ENCODE measurements around the gene EEF1A2.

EEF1A2 gene

DNA sequence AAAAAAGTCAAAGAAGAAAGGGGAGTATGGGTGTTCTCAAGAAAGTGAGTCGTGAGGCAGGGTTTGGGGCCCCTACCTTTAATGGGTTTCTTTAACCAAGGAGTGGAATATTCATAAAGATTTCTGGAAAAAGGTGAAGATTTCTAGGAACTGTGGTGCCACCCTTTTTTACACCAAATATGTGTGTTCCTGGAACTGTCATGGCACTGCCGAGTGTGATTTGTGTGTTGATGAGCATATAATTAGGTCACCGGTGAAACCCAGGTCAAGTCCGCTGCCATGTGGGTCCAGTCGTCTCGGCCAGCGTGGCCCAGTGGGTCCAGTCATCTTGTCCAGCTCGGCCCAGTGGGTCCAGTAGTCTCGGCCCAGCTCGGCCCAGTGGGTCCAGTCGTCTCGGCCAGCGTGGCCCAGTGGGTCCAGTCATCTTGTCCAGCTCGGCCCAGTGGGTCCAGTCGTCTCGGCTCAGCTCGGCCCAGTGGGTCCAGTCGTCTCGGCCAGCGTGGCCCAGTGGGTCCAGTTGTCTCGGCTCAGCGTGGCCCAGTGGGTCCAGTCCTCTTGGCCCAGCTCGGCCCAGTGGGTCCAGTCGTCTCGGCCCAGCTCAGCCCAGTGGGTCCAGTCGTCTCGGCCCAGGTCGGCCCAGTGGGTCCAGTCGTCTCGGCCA lies 8.3 kb upstream of the EEF1A2 start:
- no peak for TF ChIP-seq REST (IDR thresholded peaks at IDR 0.05; ENCODE audit: low read depth)
- TF ChIP-seq NFIC (IDR thresholded peaks at IDR 0.05) = no peak
- TF ChIP-seq CEBPB (IDR thresholded peaks at IDR 0.05) = no peak
- TF ChIP-seq TCF12 (IDR thresholded peaks at IDR 0.05; ENCODE audit: low read depth) = no peak
- TF ChIP-seq, protein P1, sequence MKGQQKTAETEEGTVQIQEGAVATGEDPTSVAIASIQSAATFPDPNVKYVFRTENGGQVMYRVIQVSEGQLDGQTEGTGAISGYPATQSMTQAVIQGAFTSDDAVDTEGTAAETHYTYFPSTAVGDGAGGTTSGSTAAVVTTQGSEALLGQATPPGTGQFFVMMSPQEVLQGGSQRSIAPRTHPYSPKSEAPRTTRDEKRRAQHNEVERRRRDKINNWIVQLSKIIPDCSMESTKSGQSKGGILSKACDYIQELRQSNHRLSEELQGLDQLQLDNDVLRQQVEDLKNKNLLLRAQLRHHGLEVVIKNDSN (IDR thresholded peaks at IDR 0.05) = no peak
- TF ChIP-seq MAX (IDR thresholded peaks at IDR 0.05) = no peak
- TF ChIP-seq RAD21 (IDR thresholded peaks at IDR 0.05; ENCODE audit: low read depth) = no peak
- TF ChIP-seq TAF1 (IDR thresholded peaks at IDR 0.05; ENCODE audit: low read depth) = no peak
- no peak for TF ChIP-seq EGR1 (IDR thresholded peaks at IDR 0.05)
- no peak for TF ChIP-seq ZBTB7A (IDR thresholded peaks at IDR 0.05; ENCODE audit: low read depth)
- TF ChIP-seq YY1 (IDR thresholded peaks at IDR 0.05; ENCODE audit: low read depth) = no peak
- no peak for TF ChIP-seq TEAD4 (IDR thresholded peaks at IDR 0.05)
- no peak for TF ChIP-seq FOXM1 (IDR thresholded peaks at IDR 0.05; ENCODE audit: borderline replicate concordance, low read depth)

- TF ChIP-seq ZBTB7A (IDR thresholded peaks at IDR 0.05; ENCODE audit: low read depth) = no peak
- TF ChIP-seq, protein P1 (IDR thresholded peaks at IDR 0.05) = no peak
- TF ChIP-seq CREB1 (IDR thresholded peaks at IDR 0.05; ENCODE audit: low read depth) = no peak
- TF ChIP-seq NFIC (IDR thresholded peaks at IDR 0.05) = no peak
- TF ChIP-seq FOXM1 (IDR thresholded peaks at IDR 0.05; ENCODE audit: borderline replicate concordance, low read depth) = no peak
- no peak for TF ChIP-seq RAD21 (IDR thresholded peaks at IDR 0.05; ENCODE audit: low read depth)
- TF ChIP-seq CEBPB (IDR thresholded peaks at IDR 0.05) = no peak
- no peak for TF ChIP-seq REST (IDR thresholded peaks at IDR 0.05; ENCODE audit: low read depth)
- no peak for TF ChIP-seq TCF12 (IDR thresholded peaks at IDR 0.05; ENCODE audit: low read depth)
- TF ChIP-seq TEAD4 (IDR thresholded peaks at IDR 0.05) = no peak
- no peak for TF ChIP-seq TAF1 (IDR thresholded peaks at IDR 0.05; ENCODE audit: low read depth)
- TF ChIP-seq EGR1 (IDR thresholded peaks at IDR 0.05) = no peak
- TF ChIP-seq YY1 (IDR thresholded peaks at IDR 0.05; ENCODE audit: low read depth) = no peak
- TF ChIP-seq EP300 (IDR thresholded peaks at IDR 0.05; ENCODE audit: borderline replicate concordance) = no peak
- no peak for TF ChIP-seq MAX (IDR thresholded peaks at IDR 0.05)
Measured at GRCh38 chr20:63505723-63506122, 6.8 kb upstream of the EEF1A2 start.

DNA sequence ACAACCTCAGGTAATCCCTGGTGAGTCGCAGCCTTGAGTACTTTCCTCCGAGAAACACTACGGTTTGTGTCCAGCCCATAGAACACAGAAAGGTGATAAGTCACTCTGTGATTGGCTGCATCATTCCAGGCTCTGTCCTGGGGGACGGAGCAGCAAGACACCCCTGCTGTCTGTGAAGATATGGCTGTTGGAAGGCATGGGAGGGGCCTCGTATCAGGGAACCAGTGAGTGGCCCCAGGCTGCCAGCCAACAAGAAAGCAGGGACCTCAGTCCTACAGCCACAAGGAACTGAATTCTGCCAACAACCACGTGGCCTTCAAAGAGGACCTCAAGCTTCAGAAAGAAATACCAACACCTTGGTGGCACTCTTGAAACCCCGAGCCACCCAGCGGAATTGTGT lies 6.4 kb upstream of the EEF1A2 start:
- TF ChIP-seq TEAD4 (IDR thresholded peaks at IDR 0.05) (no peak), FOXM1 (IDR thresholded peaks at IDR 0.05; ENCODE audit: borderline replicate concordance, low read depth) (no peak), NFIC (IDR thresholded peaks at IDR 0.05) (no peak), RAD21 (IDR thresholded peaks at IDR 0.05; ENCODE audit: low read depth) (no peak), CREB1 (IDR thresholded peaks at IDR 0.05; ENCODE audit: low read depth) (no peak), CEBPB (IDR thresholded peaks at IDR 0.05) (no peak), MAX (IDR thresholded peaks at IDR 0.05) (no peak), REST (IDR thresholded peaks at IDR 0.05; ENCODE audit: low read depth) (no peak), EP300 (IDR thresholded peaks at IDR 0.05; ENCODE audit: borderline replicate concordance) (no peak), TAF1 (IDR thresholded peaks at IDR 0.05; ENCODE audit: low read depth) (no peak), EGR1 (IDR thresholded peaks at IDR 0.05) (no peak), ZBTB7A (IDR thresholded peaks at IDR 0.05; ENCODE audit: low read depth) (no peak), TCF12 (IDR thresholded peaks at IDR 0.05; ENCODE audit: low read depth) (no peak), YY1 (IDR thresholded peaks at IDR 0.05; ENCODE audit: low read depth) (no peak)
- TF ChIP-seq, protein P1 (IDR thresholded peaks at IDR 0.05) = no peak
